ENCODE results near the gene CCDC178. TPM values are rescaled to one million over a fixed set of nuclear protein-coding genes. Genes with fewer than 3 reads are reported as not detected.

Gene CCDC178
- total RNA-seq, 1 donor: 0.43 TPM

DNA sequence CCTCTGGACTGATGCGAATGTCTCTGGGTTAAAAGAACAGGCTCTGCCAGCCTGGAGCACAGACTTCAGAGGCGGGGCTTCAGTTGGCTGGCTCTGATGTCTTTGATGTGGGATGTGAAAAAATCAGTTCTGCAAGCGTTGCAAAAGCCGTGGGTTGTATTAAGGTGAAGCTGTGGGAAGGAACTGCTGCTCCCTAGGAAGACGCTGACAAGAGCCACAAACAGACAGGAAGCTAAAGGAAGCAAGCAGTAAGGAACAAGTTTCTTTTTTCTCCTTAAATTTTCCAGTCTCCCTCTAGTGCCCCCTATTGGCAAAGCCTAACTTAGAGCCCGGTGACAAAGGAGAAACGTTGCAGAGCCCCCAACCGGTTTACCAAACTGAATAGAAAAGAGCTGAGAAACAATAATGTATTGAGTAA is 239.0 kb downstream of the CCDC178 start:
- TF ChIP-seq, protein P1, sequence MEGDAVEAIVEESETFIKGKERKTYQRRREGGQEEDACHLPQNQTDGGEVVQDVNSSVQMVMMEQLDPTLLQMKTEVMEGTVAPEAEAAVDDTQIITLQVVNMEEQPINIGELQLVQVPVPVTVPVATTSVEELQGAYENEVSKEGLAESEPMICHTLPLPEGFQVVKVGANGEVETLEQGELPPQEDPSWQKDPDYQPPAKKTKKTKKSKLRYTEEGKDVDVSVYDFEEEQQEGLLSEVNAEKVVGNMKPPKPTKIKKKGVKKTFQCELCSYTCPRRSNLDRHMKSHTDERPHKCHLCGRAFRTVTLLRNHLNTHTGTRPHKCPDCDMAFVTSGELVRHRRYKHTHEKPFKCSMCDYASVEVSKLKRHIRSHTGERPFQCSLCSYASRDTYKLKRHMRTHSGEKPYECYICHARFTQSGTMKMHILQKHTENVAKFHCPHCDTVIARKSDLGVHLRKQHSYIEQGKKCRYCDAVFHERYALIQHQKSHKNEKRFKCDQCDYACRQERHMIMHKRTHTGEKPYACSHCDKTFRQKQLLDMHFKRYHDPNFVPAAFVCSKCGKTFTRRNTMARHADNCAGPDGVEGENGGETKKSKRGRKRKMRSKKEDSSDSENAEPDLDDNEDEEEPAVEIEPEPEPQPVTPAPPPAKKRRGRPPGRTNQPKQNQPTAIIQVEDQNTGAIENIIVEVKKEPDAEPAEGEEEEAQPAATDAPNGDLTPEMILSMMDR (IDR thresholded peaks at IDR 0.05; ENCODE audit: insufficient read depth, low read depth, low read length): peak; percentile 51
- H3K4me3 ChIP-seq (ENCODE audit: low read depth, low read length): no peak overlapping the region
- DNase-seq (ENCODE audit: low read depth): peak; percentile 44

DNA sequence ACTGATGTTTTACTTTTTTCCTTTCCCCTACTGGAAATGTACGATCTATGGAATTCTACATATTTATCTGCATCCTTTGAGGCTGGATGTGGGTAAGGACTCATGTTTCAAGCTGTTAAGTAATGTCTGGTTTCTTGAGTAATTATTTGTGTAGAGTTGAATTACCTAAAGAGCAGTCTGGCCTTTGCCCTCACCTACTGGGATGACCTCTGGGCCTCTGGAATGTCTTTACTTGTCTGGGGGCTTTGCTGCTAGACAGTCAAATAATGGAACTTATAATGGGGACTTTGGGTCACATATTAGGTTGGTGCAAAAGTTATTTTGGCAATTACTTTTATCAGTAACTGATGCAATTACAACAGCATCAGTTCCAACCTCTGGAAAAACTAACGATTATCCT is 244.7 kb downstream of the CCDC178 start:
- TF ChIP-seq, protein P1 (IDR thresholded peaks at IDR 0.05; ENCODE audit: insufficient read depth, low read depth, low read length): no peak
- no peak overlapping the region for H3K4me3 ChIP-seq (ENCODE audit: low read depth, low read length)
- DNase-seq (ENCODE audit: low read depth): no peak

DNA sequence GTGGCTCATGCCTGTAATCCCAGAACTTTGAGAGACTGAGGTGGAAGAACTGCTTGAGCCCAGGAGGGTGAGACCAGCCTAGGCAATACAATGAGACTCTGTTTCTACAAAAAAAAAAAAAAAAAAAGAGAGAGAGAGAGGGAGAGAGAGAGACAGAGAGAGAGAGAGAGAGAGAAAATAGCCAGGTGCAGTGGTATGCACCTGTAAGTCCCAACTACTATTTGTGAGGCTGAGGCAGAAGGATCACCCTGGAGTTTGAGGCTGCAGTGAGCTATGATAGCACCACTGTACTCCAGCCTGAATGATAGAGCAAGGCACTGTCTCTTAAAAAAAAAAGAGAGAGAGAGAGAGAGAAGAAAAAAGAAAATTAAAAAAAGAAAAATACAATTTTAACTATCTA is 245.7 kb downstream of the CCDC178 start:
- TF ChIP-seq, protein P1 (IDR thresholded peaks at IDR 0.05; ENCODE audit: insufficient read depth, low read depth, low read length): no peak
- no peak for DNase-seq (ENCODE audit: low read depth)
- H3K4me3 ChIP-seq (ENCODE audit: low read depth, low read length): no peak overlapping the region

DNA sequence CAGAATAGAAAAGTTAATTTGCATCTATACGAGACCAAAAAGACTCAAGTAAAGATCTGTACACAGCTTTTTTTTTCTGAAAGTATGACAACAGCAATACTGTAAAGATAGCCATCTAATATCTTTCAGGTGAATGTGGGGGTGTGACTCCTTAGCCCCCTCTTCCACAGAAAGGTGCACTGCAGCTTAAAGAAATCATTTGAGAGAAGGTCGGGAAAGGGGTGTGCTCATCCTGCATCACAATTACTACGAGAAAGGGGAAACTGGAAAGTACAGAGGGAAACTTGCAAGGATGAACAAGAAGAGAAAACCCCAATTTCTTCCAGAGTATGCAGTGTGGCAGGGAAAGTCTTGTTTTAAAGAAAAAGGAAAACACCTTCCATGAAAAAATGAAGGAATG is 255.6 kb downstream of the CCDC178 start:
- TF ChIP-seq, protein P1 (IDR thresholded peaks at IDR 0.05; ENCODE audit: insufficient read depth, low read depth, low read length): no peak
- no peak for DNase-seq (ENCODE audit: low read depth)
- H3K4me3 ChIP-seq (ENCODE audit: low read depth, low read length): no peak overlapping the region

DNA sequence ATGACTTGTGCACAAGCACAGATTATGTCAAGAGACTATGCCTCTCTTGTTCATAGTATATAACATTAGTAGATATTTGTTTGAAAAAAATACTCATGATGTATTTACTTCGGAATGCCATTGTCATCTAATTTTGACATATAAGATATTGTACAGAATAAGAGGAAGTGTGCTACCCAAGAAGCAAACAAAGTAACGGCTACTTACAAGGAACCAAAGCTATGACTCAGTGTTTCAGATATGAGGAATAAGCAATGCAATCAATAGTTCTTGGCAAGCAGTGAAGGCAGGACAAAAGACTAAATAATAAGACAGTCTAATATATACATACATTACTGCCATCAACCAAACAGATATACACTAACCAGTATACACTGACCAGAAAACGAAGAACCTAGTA is 256.3 kb downstream of the CCDC178 start:
- peak; percentile 10 for DNase-seq (ENCODE audit: low read depth)
- H3K4me3 ChIP-seq (ENCODE audit: low read depth, low read length): no peak overlapping the region
- TF ChIP-seq, protein P1 (IDR thresholded peaks at IDR 0.05; ENCODE audit: insufficient read depth, low read depth, low read length): no peak

DNA sequence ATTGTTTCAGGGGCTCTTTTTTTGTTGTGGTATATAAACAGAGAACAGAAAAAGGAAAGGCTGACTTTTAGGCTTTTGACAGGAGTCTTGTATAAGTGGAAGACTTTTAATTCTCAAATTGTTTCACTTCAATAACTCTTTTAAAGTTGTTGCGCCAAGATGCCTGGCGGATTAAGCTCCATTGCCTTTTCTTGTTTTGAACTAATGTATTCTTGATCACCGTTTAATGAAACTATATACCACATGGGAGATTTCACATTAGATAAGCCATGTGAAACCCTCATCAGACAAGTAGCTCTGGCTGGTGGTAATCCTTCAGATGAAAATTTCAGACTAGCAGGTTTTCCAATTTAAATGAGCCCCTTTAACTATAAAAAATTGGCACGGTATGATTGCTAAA is 257.4 kb downstream of the CCDC178 start:
- no peak for DNase-seq (ENCODE audit: low read depth)

DNA sequence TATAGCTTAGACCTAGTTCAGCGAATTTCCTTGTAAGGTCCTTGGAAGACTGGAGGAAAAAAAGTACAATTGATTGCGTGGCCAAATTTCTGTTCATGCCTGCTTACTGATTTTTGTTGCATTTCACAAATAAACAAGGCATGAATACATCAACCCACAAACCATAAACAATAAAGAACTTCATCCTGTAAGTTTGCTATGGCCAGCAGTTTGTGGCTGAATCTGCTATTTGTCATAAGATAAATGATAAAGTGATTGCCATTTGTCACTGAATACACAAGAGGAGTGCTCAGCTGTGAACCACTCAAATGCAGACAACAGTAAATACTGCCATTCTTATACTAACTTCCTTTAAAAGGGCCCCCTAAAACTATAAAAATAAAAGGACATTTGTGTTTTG is 259.5 kb downstream of the CCDC178 start:
- H3K4me3 ChIP-seq (ENCODE audit: low read depth, low read length): no peak overlapping the region
- no peak for DNase-seq (ENCODE audit: low read depth)
- TF ChIP-seq, protein P1 (IDR thresholded peaks at IDR 0.05; ENCODE audit: insufficient read depth, low read depth, low read length): no peak

More for the DNA sequence above, 257.4 kb downstream of the CCDC178 start:
- H3K4me3 ChIP-seq (ENCODE audit: low read depth, low read length): no peak overlapping the region
- TF ChIP-seq, protein P1 (IDR thresholded peaks at IDR 0.05; ENCODE audit: insufficient read depth, low read depth, low read length): no peak

Measured in fibroblast of villous mesenchyme (primary cell).